K562 (cell line): Measurements from ENCODE around the gene PHTF1. TPM values are rescaled to one million over a fixed set of nuclear protein-coding genes. Genes with fewer than 3 reads are reported as not detected.

Source experiments
- GABPA ChIP-seq: fragments of 200-800 bp; sonication (Bioruptor generic); conservative IDR thresholded peaks from 2 replicates; pipeline ENCODE4 v1.6.1; 2016; ENCODE audit warnings: low read depth, missing genetic modification characterization, missing compliant biosample characterization
- HIVEP1 ChIP-seq: fragments of 250-450 bp; sonication (Bioruptor Pico); IDR thresholded peaks from 2 replicates; pipeline ENCODE4 v1.4.0; 2020; ENCODE audit warnings: mild to moderate bottlenecking
- LCOR ChIP-seq: sonication (generic); formaldehyde crosslinking; IDR thresholded peaks from 2 replicates; pipeline ENCODE4 v1.8.0; 2022; ENCODE audit warnings: mild to moderate bottlenecking, missing genetic modification reagents
- NR2C2 ChIP-seq, 2 experiments: fragments of 200-800 bp in 1 of 2; sonication (Bioruptor generic) in 1 of 2; sonication (generic) in 1 of 2; formaldehyde crosslinking in 1 of 2; IDR thresholded peaks; 2 replicates each; pipeline versions ENCODE4 v1.6.1 to v1.8.0; 2016 to 2022; ENCODE audit warnings: mild to moderate bottlenecking in 1 of 2, missing compliant biosample characterization in 1 of 2, missing genetic modification characterization in 1 of 2, missing genetic modification reagents in 1 of 2
- POLR2A ChIP-seq: fragments of 450-650 bp; conservative IDR thresholded peaks from 2 replicates; pipeline ENCODE4 v1.6.1; 2016
- TAF15 ChIP-seq: fragments of 200-400 bp; formaldehyde crosslinking; IDR thresholded peaks from 2 replicates; pipeline ENCODE4 v1.6.1; 2017; ENCODE audit warnings: mild to moderate bottlenecking, low read depth, low read length, moderate library complexity
- TEAD4 ChIP-seq, 2 experiments: sonication (generic) in 1 of 2; formaldehyde crosslinking in 1 of 2; IDR thresholded peaks; 2 replicates each; pipeline versions ENCODE4 v1.6.1 to v1.8.0; 2012 to 2022; ENCODE audit warnings: borderline replicate concordance in 1 of 2, inconsistent platforms in 1 of 2, low read length in 1 of 2, mild to moderate bottlenecking in 1 of 2, missing genetic modification reagents in 1 of 2
- polyA plus RNA-seq, 8 experiments: library from polyadenylated mRNA; depleted of rRNA in 4 of 8; stranded (reverse) in 5 of 8; unstranded in 3 of 8; fragments of >200 nt; fragmentation: Nextera tagmentation in 2 of 8; fragmentation: Illumina TruSeq in 1 of 8; extraction: Ambion mirVana in 2 of 8; extraction: Trizol in 1 of 8; gene quantifications; 2 replicates each; pipeline versions ENCODE4 v1.2.1 to v1.2.3, GENCODE V29; 2011 to 2014; ENCODE audit warnings: inconsistent platforms in 1 of 8, missing spikeins in 1 of 8
- total RNA-seq, 7 experiments: library from RNA; depleted of rRNA in 6 of 7; stranded (reverse); fragments of >200 nt in 6 of 7; fragmentation: Illumina TruSeq in 2 of 7; extraction: Trizol in 2 of 7; gene quantifications; 2 replicates each; pipeline versions ENCODE4 v1.2.1 to v1.2.3, GENCODE V29; 2011 to 2021; ENCODE audit warnings: low replicate concordance in 1 of 7
- TF ChIP-seq, protein P1 (sequence below), 2 experiments: fragments of 150-350 bp in 1 of 2; IDR thresholded peaks; 2 replicates each; pipeline ENCODE4 v1.6.1; 2012 to 2016; ENCODE audit warnings: low read depth in 2 of 2, low read length in 2 of 2, mild to moderate bottlenecking in 1 of 2, moderate library complexity in 1 of 2
- TF ChIP-seq, protein P2 (sequence below): sonication (generic); formaldehyde crosslinking; IDR thresholded peaks from 2 replicates; pipeline ENCODE4 v1.8.1; 2023; ENCODE audit warnings: mild to moderate bottlenecking, missing genetic modification reagents
- TF ChIP-seq, protein P3 (sequence below): fragments of 450-650 bp; formaldehyde crosslinking; IDR thresholded peaks from 2 replicates; pipeline ENCODE4 v1.4.0; 2022; ENCODE audit warnings: missing genetic modification characterization

Gene PHTF1
- total and polyA plus RNA-seq, 9 of the 15 experiments (the other 6 are each of a cell fraction or from before 2014, with no cell fraction given), result 8.4 to 36.2 (median 23.0) TPM

DNA sequence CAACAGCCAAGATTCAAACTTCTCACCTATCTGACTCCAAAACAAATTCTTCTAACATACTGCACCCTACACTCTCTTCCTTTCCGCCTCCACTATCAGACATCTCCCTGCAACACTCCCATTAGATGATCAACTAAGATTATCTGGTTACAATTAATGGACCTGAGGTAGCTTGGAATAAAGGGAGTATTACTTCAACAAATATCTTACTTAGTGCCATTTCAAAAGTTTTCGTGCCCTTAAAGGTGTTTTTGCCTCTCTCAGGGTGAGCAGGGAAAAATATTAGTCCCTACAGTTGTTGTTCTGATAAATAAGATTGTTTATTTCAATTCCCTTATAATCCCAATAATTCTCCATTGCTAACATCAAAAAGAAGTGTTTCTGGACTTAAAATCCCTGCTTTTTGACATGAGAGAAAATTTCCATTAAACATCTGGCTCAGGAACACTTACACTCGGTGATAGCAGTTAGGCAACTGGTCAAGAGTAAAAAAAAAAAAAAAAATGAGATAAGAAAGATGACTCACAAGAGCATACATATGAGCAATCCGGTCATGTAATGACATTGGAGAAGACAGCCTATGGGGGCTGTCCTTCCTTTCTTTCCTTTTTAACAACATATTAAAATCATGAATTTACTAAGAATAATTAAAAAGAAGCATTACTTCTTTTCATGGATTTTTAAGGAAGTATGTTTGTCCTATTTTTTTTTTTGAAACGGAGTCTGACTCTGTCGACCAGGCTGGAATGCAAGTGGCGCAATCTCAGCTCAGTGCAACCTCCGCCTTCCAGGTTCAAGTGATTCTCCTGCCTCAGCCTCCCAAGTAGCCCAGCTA lies 45.4 kb upstream of the PHTF1 start (continued):
- TF ChIP-seq, protein P1, sequence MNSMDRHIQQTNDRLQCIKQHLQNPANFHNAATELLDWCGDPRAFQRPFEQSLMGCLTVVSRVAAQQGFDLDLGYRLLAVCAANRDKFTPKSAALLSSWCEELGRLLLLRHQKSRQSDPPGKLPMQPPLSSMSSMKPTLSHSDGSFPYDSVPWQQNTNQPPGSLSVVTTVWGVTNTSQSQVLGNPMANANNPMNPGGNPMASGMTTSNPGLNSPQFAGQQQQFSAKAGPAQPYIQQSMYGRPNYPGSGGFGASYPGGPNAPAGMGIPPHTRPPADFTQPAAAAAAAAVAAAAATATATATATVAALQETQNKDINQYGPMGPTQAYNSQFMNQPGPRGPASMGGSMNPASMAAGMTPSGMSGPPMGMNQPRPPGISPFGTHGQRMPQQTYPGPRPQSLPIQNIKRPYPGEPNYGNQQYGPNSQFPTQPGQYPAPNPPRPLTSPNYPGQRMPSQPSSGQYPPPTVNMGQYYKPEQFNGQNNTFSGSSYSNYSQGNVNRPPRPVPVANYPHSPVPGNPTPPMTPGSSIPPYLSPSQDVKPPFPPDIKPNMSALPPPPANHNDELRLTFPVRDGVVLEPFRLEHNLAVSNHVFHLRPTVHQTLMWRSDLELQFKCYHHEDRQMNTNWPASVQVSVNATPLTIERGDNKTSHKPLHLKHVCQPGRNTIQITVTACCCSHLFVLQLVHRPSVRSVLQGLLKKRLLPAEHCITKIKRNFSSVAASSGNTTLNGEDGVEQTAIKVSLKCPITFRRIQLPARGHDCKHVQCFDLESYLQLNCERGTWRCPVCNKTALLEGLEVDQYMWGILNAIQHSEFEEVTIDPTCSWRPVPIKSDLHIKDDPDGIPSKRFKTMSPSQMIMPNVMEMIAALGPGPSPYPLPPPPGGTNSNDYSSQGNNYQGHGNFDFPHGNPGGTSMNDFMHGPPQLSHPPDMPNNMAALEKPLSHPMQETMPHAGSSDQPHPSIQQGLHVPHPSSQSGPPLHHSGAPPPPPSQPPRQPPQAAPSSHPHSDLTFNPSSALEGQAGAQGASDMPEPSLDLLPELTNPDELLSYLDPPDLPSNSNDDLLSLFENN (IDR thresholded peaks at IDR 0.05; ENCODE audit: low read depth in 2 of 2, low read length in 2 of 2), result no peak
- TF ChIP-seq POLR2A, result no peak
- no peak for TF ChIP-seq NR2C2 (CRISPR knock-in tag; IDR thresholded peaks at IDR 0.05)
- no peak for TF ChIP-seq NR2C2 (tag; IDR thresholded peaks at IDR 0.05)
- TF ChIP-seq, protein P2, sequence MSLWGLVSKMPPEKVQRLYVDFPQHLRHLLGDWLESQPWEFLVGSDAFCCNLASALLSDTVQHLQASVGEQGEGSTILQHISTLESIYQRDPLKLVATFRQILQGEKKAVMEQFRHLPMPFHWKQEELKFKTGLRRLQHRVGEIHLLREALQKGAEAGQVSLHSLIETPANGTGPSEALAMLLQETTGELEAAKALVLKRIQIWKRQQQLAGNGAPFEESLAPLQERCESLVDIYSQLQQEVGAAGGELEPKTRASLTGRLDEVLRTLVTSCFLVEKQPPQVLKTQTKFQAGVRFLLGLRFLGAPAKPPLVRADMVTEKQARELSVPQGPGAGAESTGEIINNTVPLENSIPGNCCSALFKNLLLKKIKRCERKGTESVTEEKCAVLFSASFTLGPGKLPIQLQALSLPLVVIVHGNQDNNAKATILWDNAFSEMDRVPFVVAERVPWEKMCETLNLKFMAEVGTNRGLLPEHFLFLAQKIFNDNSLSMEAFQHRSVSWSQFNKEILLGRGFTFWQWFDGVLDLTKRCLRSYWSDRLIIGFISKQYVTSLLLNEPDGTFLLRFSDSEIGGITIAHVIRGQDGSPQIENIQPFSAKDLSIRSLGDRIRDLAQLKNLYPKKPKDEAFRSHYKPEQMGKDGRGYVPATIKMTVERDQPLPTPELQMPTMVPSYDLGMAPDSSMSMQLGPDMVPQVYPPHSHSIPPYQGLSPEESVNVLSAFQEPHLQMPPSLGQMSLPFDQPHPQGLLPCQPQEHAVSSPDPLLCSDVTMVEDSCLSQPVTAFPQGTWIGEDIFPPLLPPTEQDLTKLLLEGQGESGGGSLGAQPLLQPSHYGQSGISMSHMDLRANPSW (CRISPR knock-in tag), result no peak
- TF ChIP-seq GABPA (tag), result peak; percentile 40; the same call in 1 of the 2 replicates
- 0 out of 2 replicates have a peak, but pooled peaks have one; percentile 20 for TF ChIP-seq LCOR (CRISPR knock-in tag)
- TF ChIP-seq, protein P3, sequence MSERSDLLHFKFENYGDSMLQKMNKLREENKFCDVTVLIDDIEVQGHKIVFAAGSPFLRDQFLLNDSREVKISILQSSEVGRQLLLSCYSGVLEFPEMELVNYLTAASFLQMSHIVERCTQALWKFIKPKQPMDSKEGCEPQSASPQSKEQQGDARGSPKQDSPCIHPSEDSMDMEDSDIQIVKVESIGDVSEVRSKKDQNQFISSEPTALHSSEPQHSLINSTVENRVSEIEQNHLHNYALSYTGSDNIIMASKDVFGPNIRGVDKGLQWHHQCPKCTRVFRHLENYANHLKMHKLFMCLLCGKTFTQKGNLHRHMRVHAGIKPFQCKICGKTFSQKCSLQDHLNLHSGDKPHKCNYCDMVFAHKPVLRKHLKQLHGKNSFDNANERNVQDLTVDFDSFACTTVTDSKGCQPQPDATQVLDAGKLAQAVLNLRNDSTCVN (CRISPR knock-in tag), result no peak
- no peak for TF ChIP-seq HIVEP1
- TF ChIP-seq TAF15, result no peak
- peak; percentile 49; the same call in 1 of the 2 replicates for TF ChIP-seq TEAD4 (IDR thresholded peaks at IDR 0.05; ENCODE audit: low read length)
- TF ChIP-seq TEAD4 (CRISPR knock-in tag; IDR thresholded peaks at IDR 0.05; ENCODE audit: borderline replicate concordance), result no peak
- TF ChIP-seq, all 486 proteins: peak for 66
